Adipocyte (in vitro differentiated cells): ENCODE data around the gene PCED1B.
"Not testable (repeated sequence)": the region's sequence is repeated elsewhere in the genome, so short reads cannot be mapped to it uniquely, and the experiment has no call there.

Experiments used
- DNase-seq: peaks from one replicate; pipeline ENCODE4 v3.0.0-alpha.2; 2015; ENCODE audit warnings: low read depth
- H3K27me3 ChIP-seq: replicated peaks from 2 replicates; pipeline ENCODE4 v1.7.0; 2013; ENCODE audit warnings: mild to moderate bottlenecking, low read length, moderate library complexity; ENCODE audit not compliant: control insufficient read depth, insufficient read depth
- H3K36me3 ChIP-seq: 2 replicates; pipeline ENCODE4 v1.7.0; 2013; ENCODE audit warnings: low read length, mild to moderate bottlenecking, moderate library complexity; ENCODE audit not compliant: control insufficient read depth, insufficient read depth, severe bottlenecking
- H3K4me1 ChIP-seq: 2 replicates; pipeline ENCODE4 v1.7.0; 2013; ENCODE audit warnings: mild to moderate bottlenecking, low read length, moderate library complexity; ENCODE audit not compliant: control insufficient read depth, insufficient read depth
- H3K4me3 ChIP-seq: 2 replicates; pipeline ENCODE4 v1.7.0; 2013; ENCODE audit warnings: mild to moderate bottlenecking, low read length, moderate library complexity
- H3K9ac ChIP-seq: 2 replicates; pipeline ENCODE4 v1.7.0; 2013; ENCODE audit warnings: mild to moderate bottlenecking, low read length, moderate library complexity
- H3K9me3 ChIP-seq: 2 replicates; pipeline ENCODE4 v1.7.0; 2013; ENCODE audit warnings: mild to moderate bottlenecking, low read length, moderate library complexity; ENCODE audit not compliant: control insufficient read depth

PCED1B gene

DNA sequence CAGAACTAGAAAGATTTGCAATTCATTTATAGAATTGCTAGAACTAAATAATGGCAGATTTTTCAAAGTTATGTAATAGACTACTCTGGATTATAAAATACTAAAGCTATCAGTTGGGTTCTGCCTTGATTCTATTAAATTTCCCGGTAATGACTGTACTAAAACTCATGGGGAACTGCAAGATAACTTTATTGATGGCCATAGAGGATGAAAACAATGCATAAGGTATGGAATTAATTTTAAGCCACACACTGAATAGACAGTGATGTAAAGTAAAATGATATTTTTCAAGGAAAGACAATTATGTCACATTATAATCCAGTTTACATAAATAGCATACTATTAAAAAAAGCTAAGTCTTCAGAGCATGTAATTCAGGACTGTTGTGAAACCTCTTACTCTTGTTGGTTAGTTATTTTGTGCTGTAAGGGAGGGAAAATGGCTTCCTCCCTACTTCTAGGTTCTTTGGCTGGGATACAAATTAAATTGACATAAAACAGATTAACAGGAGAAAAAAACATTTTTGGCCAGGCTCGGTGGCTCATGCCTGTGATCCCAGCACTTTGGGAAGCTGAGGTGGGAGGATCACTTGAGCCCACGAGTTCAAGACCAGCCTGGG is 134.7 kb downstream of the PCED1B start:
- Histone ChIP-seq H3K9me3 (no peaks in the 10 kb centered on the region), H3K4me1 (no peaks in the 10 kb centered on the region), H3K36me3 (no peaks in the 10 kb centered on the region), H3K27me3 (no peaks in the 10 kb centered on the region), H3K4me3 (no peak overlapping the region), H3K9ac (no peak overlapping the region)
- DNase-seq, result no peak

DNA sequence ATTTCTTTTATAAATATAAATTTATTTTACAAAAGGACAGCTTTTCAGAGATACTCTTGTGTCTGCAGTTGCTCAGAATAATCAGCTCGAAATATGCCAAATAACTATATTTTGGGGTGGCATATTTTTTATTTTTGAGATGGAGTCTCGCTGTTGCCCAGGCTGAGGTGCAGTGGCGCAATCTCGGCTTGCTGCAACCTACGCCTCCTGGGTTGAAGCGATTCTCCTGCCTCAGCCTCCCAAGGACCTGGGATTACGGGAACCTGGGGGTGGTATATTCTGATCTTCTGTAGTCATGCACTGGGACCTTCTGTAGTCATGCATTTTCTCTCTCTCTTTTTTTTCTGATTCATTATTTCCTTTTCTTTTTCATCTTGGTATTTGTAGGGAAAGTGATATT is 135.3 kb downstream of the PCED1B start:
- Histone ChIP-seq H3K9ac (no peak overlapping the region), H3K4me1 (no peaks in the 10 kb centered on the region), H3K4me3 (no peak overlapping the region), H3K36me3 (no peaks in the 10 kb centered on the region), H3K27me3 (no peaks in the 10 kb centered on the region), H3K9me3 (no peaks in the 10 kb centered on the region)
- DNase-seq, result no peak

DNA sequence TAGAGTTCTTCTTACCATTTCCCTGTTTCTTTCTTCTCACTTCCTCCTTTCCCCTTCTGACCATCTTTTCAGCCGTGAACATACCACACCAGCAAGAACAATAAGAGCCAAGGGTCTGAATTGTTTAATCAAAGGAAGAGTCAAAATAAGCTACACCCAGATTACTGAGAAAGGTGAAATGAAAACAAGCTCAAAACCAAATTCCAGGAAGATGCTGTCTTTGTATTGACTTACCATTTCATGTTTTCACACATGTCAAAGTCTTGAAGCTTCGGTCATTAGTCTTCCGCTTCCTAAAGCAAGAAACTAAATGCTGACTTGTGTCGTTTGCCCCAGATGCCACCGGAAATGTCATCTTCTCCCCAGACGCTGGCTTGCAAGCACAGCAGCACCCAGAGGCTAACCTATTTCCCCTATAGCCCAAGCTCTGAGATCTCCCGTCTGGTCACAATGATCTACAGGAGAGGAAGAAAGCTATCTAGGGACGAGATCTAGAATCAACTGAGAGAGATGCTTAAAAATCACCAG is 136.8 kb downstream of the PCED1B start:
- Histone ChIP-seq H3K4me1 (no peaks in the 10 kb centered on the region), H3K4me3 (no peak overlapping the region), H3K36me3 (no peaks in the 10 kb centered on the region), H3K27me3 (no peaks in the 10 kb centered on the region), H3K9ac (no peak overlapping the region), H3K9me3 (no peaks in the 10 kb centered on the region)
- DNase-seq, result no peak

DNA sequence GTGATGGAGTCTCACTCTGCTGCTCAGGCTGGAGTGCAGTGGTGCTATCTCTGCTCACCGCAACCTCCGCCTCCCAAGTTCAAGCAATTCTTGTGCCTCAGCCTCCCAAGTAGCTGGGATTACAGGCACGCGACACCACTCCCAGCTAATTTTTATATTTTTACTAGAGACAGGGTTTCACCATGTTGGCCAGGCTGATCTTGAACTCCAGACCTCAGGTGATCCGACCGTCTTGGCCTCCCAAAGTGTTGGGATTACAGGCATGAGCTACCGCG is 138.1 kb downstream of the PCED1B start:
- H3K9me3 ChIP-seq, DNase-seq, H3K4me3 ChIP-seq, H3K27me3 ChIP-seq, H3K36me3 ChIP-seq, H3K4me1 ChIP-seq, H3K9ac ChIP-seq: not testable (repeated sequence)

DNA sequence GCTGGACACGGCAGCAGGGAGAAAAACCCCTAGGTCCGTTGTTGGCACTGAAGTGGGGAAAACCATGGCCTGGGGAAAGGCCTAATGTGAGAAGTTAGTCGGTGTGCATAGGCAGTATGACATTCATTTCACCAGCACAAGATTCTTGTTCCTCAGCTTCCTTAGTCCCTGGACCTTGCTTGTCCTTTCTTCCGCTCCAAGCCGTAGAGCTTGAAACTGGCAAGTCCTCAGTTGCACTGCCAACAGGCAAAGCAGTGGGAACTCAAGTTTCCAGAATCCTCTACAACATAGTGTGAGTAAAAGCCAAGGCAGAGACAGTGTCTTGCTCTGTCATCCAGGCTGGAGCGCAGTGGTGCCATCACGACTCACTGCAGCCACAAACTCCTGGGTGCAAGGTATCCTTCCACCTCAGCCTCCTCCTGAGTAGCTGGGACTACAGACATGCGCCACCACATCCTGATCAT is 138.8 kb downstream of the PCED1B start:
- no peak overlapping the region for H3K9ac ChIP-seq
- no peak for DNase-seq
- no peaks in the 10 kb centered on the region for H3K36me3 ChIP-seq
- no peaks in the 10 kb centered on the region for H3K27me3 ChIP-seq
- no peak overlapping the region for H3K4me3 ChIP-seq
- no peaks in the 10 kb centered on the region for H3K4me1 ChIP-seq
- H3K9me3 ChIP-seq, result no peaks in the 10 kb centered on the region

DNA sequence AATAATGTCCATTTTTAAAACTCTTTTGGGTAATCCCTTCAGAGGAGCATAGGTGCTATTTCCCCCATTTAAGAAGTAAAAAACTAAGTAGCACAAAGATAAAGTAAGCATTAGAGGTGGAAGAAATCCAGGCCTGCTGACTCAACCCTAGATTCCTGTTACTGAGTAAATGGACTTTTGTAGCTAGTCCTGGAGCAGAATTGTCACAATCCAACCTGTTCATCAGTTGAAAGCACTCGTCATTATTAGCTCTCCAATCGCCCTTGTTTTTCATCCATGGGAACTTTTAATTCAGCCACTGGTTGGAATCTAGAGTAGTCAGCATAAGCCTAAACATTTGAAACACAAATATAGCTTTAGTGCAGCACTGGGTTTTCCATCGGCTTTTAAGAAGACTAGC is 139.8 kb downstream of the PCED1B start:
- no peaks in the 10 kb centered on the region for H3K9me3 ChIP-seq
- DNase-seq, result peak; percentile 20
- no peaks in the 10 kb centered on the region for H3K36me3 ChIP-seq
- peaks cover 4% of the 10 kb centered on the region for H3K4me1 ChIP-seq
- no peak overlapping the region for H3K9ac ChIP-seq
- H3K4me3 ChIP-seq, result no peak overlapping the region
- no peaks in the 10 kb centered on the region for H3K27me3 ChIP-seq

DNA sequence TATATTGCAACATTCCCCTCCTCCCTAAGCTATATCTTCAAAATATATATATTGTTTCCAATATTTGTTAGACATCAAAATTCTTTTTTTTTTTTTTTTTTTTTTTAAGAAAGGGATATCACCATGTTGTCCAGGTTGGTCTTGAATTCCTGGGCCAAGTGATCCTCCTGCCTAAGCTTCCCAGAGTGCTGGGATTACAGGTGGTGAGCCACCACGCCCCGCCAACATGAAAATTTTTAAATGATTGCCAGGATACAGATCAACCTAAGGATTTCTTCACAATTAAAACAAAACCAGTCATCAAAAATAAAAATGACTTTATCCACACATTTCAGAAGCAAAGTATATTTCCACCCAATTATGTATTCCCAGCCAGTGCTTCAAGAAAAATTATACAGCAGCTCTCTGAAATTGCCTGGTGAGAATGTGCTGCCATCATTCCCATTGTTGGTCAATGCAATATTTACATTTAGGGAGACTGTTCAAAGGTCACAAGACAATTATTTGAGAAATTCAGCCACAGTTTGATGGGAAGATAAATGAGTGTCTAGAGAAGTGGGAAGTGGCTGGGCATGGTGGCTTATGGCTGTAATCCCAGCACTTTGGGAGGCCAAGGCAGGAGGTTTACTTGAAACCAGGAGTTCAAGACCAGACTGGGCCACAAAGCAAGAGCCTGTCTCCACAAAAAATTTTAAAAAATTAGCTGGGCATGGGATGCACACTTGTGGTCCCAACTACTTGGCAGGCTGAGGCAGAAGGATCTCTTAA is 142.0 kb downstream of the PCED1B start:
- no peaks in the 10 kb centered on the region for H3K36me3 ChIP-seq
- H3K9ac ChIP-seq, result no peak overlapping the region
- H3K9me3 ChIP-seq, result no peaks in the 10 kb centered on the region
- no peak overlapping the region for H3K4me3 ChIP-seq
- DNase-seq, result no peak
- H3K4me1 ChIP-seq, result peaks cover 4% of the 10 kb centered on the region
- H3K27me3 ChIP-seq, result no peaks in the 10 kb centered on the region

DNA sequence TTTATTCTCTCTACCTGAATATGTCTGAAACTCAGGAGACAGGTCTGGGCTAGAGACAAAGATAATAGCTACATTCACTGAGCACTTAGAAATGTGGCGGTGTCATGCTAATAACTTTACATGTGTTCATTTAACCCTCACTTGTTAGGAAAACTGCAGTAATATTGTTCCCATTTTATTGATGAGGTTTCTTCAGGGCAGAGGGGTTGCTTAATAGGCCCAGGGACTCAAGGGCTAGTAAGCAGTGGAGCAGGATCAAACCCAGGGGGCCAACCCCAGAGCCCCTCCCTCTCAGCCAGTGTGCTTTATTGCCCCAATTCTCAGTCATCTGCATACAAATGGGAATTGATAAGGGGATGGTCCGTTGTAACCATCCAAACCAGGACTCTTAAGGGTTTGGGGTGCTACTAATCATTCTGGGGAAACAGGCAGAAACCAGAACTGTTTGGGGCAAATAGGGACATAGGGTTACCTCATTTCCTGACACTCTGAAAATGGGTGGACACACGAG is 143.2 kb downstream of the PCED1B start:
- H3K27me3 ChIP-seq, result no peaks in the 10 kb centered on the region
- H3K4me1 ChIP-seq, result peaks cover 4% of the 10 kb centered on the region
- H3K36me3 ChIP-seq, result no peaks in the 10 kb centered on the region
- no peak overlapping the region for H3K9ac ChIP-seq
- H3K4me3 ChIP-seq, result no peak overlapping the region
- no peaks in the 10 kb centered on the region for H3K9me3 ChIP-seq
- no peak for DNase-seq

DNA sequence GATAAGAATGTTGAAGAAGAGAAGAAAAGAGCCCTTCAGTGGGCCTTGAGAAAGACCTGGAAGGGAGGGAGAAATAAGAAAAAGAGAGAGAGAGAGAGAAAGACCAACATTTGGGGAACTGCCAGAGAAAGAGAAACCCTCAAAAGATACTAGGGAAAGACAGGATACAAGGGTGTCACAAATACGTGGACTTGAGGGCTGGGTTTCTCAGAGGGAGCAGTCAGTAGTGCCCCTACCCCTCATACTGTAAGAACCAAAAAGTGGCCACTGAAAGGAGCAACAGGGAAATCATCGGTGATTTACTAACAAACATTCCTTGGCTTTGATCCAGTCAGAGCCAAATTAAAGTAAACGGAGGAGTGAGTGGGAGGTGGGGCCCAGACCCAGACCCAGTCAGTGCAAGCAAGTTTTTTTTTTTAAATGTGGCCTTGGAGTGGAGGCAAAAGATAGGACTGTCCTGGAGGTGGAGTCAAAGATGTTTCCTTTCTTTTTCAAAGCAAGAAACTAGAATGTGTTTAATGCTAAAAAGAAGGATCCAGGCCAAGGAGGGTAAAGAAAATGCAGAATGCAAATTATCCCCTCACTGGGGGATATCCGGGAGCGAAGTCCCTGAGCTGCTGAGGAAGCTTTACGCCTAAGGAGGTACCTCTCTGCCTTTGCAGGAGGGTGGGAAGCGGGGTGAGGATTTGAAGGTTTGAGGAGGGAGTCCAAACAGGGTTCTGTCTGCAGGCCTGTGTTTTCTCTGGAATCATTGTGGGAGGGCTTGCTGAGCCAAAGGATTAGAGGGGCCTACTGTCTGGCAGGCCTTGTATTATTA is 143.8 kb downstream of the PCED1B start:
- no peak overlapping the region for H3K4me3 ChIP-seq
- H3K9me3 ChIP-seq, result no peaks in the 10 kb centered on the region
- DNase-seq, result no peak
- no peaks in the 10 kb centered on the region for H3K27me3 ChIP-seq
- H3K9ac ChIP-seq, result no peak overlapping the region
- peaks cover 4% of the 10 kb centered on the region for H3K4me1 ChIP-seq
- H3K36me3 ChIP-seq, result no peaks in the 10 kb centered on the region

DNA sequence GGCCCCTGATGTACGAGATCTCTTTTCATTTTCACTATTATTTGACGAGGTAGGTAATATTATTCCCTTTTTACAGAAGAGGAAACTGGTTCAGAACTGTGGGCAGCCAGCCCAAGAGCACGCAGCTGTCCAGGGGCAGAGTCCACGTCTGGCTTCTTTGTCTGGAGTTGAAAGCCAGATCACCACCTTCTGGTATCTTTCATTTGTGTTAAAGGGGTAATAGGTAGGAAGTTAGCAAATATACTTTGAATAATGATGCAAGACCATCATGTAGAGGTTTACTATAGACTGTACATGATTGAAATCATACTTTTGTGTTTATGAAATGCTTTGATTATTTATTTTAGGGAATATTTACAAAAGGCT is 144.4 kb downstream of the PCED1B start:
- H3K9me3 ChIP-seq, result no peaks in the 10 kb centered on the region
- H3K36me3 ChIP-seq, result no peaks in the 10 kb centered on the region
- no peak overlapping the region for H3K4me3 ChIP-seq
- H3K4me1 ChIP-seq, result peaks cover 4% of the 10 kb centered on the region
- no peak overlapping the region for H3K9ac ChIP-seq
- no peak for DNase-seq
- no peaks in the 10 kb centered on the region for H3K27me3 ChIP-seq

DNA sequence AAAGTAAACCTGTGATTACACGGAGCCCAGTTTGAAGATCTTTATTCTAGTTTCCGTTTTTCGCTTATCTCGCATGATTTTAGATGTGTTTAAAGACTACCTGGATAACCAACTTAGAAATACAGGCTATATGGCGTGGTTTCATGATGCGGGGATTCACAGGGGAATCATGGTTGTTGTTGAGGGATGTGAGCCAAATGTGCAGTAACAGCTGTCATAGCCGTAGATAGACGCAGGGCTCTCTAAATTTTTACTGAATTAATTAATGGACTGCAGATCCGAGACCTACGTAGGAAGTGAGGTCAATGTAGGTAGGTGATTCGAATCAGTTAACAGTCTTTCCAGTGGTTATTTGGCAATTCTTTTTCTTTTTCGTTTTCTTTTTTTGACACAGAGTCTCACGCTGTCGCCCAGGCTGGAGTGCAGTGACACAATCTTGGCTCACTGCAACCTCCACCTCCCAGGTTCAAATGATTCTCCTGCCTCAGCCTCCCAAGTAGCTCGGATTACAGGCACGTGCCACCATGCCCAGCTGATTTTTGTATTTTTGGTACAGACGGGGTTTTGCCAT is 145.2 kb downstream of the PCED1B start:
- DNase-seq, result no peak
- Histone ChIP-seq H3K4me1 (peaks cover 4% of the 10 kb centered on the region), H3K4me3 (no peak overlapping the region), H3K9ac (no peak overlapping the region), H3K27me3 (no peaks in the 10 kb centered on the region), H3K9me3 (no peaks in the 10 kb centered on the region), H3K36me3 (no peaks in the 10 kb centered on the region)
